Activated naive CD4-positive, alpha-beta T cell treated with anti-CD3 and anti-CD28 coated beads for 36 hours (primary cell): Measurements from ENCODE around the gene LRRC10. TPM values are rescaled to one million over a fixed set of nuclear protein-coding genes. Genes with fewer than 3 reads are reported as not detected.

Experiments used
- microRNA-seq: library from miRNA; unstranded; fragments of <30 nt; microRNA quantifications from one replicate; pipeline ENCODE4 v1.2.0, GENCODE V29; 2022; ENCODE audit warnings: borderline microRNAs expressed, borderline replicate concordance
- total RNA-seq, 2 experiments: library from RNA; stranded (reverse); gene quantifications; one replicate each; pipeline ENCODE4 v1.2.3, GENCODE V29; 2021

Gene LRRC10
- total RNA-seq, 2 experiments from 2014 or later: not detected

Small RNAs within 50 kb of the gene (microRNA-seq; reads per million reads assigned to microRNA genes)
- not detected for gene MIR3913-1
- gene MIR3913-2: not detected

Other genes with a start within 250 kb of the LRRC10 start
- 1 to 10 TPM; 7.9 TPM for gene FRS2, start 140.5 kb downstream of the LRRC10 start, total RNA-seq
- gene CCT2, start 25.4 kb downstream of the LRRC10 start, total RNA-seq: 100 to 1,000 TPM; 268 to 280 TPM
- not detected for gene BEST3, start 88.4 kb upstream of the LRRC10 start, total RNA-seq
- gene RAB3IP, start 128.0 kb upstream of the LRRC10 start, total RNA-seq: 10 to 100 TPM; 23.0 to 25.4 TPM
- gene MYRFL, start 214.3 kb upstream of the LRRC10 start, total RNA-seq: not detected